ENCODE measurements around the gene CLCNKB. TPM values are rescaled to one million over a fixed set of nuclear protein-coding genes. Genes with fewer than 3 reads are reported as not detected.

The CLCNKB gene
- total and polyA plus RNA-seq, 2 of the 13 experiments (the other 11 are each of a cell fraction or from before 2014, with no cell fraction given) = 0.04 TPM; not detected in 1

GRCh38 chr1:16032388-16033102 is 11.0 kb upstream of the CLCNKB start (continued):
- TF ChIP-seq ZNF687 (CRISPR knock-in tag; IDR thresholded peaks at IDR 0.05) (peak; percentile 55), GMEB1 (CRISPR knock-in tag; IDR thresholded peaks at IDR 0.05; ENCODE audit: borderline replicate concordance) (no peak), EP300 (IDR thresholded peaks at IDR 0.05; ENCODE audit: low read depth in 2 of 2, low read length in 2 of 2) (no peak), EP300 (CRISPR knock-in tag; IDR thresholded peaks at IDR 0.05; ENCODE audit: borderline replicate concordance) (no peak), ZNF784 (CRISPR knock-in tag; IDR thresholded peaks at IDR 0.05; ENCODE audit: borderline replicate concordance) (no peak), SIN3B (IDR thresholded peaks at IDR 0.05; ENCODE audit: low read length) (no peak), ZNF775 (CRISPR knock-in tag; IDR thresholded peaks at IDR 0.05; ENCODE audit: borderline replicate concordance) (no peak), ELK4 (CRISPR knock-in tag; IDR thresholded peaks at IDR 0.05; ENCODE audit: borderline replicate concordance) (no peak), ZFP62 (CRISPR knock-in tag; IDR thresholded peaks at IDR 0.05) (no peak), DMTF1 (CRISPR knock-in tag; IDR thresholded peaks at IDR 0.05) (no peak), AFF4 (CRISPR knock-in tag; IDR thresholded peaks at IDR 0.05) (no peak), ZNF350 (CRISPR knock-in tag; IDR thresholded peaks at IDR 0.05; ENCODE audit: borderline replicate concordance, low read depth) (0 out of 2 replicates have a peak, but pooled peaks have one; percentile 32), ELF4 (CRISPR knock-in tag; IDR thresholded peaks at IDR 0.05; ENCODE audit: borderline replicate concordance) (no peak)

All from HepG2 (cell line).